Duodenal mucosa (tissue), 2 donors: Measurements from ENCODE around the gene ERBB4.

Source experiments
- H3K27ac ChIP-seq: one replicate; pipeline ENCODE4 v1.7.0; 2013; ENCODE audit warnings: low read depth, low read length
- H3K27me3 ChIP-seq, 2 donors: one replicate each; pipeline ENCODE4 v1.7.0; 2013; ENCODE audit warnings: low read length in 2 of 2, control low read depth in 1 of 2; ENCODE audit not compliant: insufficient read depth in 2 of 2, control insufficient read depth in 1 of 2
- H3K36me3 ChIP-seq, 2 donors: one replicate each; pipeline ENCODE4 v1.7.0; 2013; ENCODE audit warnings: low read length in 2 of 2, control low read depth in 1 of 2; ENCODE audit not compliant: insufficient read depth in 2 of 2, control insufficient read depth in 1 of 2
- H3K4me1 ChIP-seq, 2 donors: one replicate each; pipeline ENCODE4 v1.7.0; 2013; ENCODE audit warnings: low read length in 2 of 2, control low read depth in 1 of 2; ENCODE audit not compliant: insufficient read depth in 2 of 2, control insufficient read depth in 1 of 2
- H3K4me3 ChIP-seq, 2 donors: one replicate each; pipeline ENCODE4 v1.7.0; 2013; ENCODE audit warnings: low read length in 2 of 2, low read depth in 1 of 2
- H3K9ac ChIP-seq, 2 donors: one replicate each; pipeline ENCODE4 v1.7.0; 2013; ENCODE audit warnings: low read length in 2 of 2, low read depth in 1 of 2
- H3K9me3 ChIP-seq, 2 donors: one replicate each; pipeline ENCODE4 v1.7.0; 2013; ENCODE audit warnings: low read length in 2 of 2, control low read depth in 1 of 2; ENCODE audit not compliant: control insufficient read depth in 1 of 2

ERBB4 gene

DNA sequence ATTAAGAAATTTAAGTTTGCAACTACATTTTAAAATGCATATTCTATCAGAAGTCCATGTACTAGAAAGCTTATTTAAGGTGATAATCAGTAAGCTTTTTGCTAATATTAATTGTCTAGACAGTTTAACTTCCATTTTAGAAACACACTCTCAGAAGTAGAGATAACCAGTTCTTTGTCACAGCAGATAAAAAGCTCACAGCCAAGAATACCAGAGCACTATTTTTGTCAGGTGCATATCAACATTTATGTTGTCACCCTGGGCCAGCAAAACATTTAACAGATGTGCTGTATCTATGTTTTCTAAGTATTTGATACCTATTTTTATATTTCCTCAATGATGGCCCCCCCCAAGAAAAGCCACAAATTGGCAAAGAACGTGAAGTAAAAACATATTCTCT, 192.6 kb downstream of the ERBB4 start:
- no peaks in the 10 kb centered on the region for H3K9me3 ChIP-seq
- no peak overlapping the region for H3K9ac ChIP-seq
- H3K4me3 ChIP-seq, result no peak overlapping the region
- H3K27ac ChIP-seq, result no peak overlapping the region
- no peaks in the 10 kb centered on the region for H3K27me3 ChIP-seq
- no peaks in the 10 kb centered on the region for H3K36me3 ChIP-seq
- H3K4me1 ChIP-seq, result no peaks in the 10 kb centered on the region

DNA sequence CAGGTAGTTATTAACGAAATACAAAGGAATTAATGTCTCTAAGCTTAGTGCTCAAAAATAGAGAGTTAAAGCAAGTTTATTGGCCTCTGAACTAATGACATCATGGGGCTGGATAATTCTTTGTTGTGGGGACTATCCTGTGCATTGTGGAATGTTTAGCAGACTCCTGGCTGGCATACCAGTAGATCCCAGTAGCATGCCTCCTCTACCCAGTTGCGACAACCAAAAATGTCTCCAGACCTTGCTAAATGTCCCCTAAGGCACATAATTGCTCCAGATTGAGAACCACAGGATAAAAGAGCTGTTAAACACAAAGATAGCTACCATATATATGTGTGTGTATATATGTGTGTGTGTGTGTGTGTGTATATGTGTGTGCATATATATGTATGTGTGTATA, 194.5 kb downstream of the ERBB4 start:
- no peaks in the 10 kb centered on the region for H3K9me3 ChIP-seq
- H3K27ac ChIP-seq, result no peak overlapping the region
- no peaks in the 10 kb centered on the region for H3K4me1 ChIP-seq
- no peaks in the 10 kb centered on the region for H3K36me3 ChIP-seq
- no peak overlapping the region for H3K4me3 ChIP-seq
- H3K9ac ChIP-seq, result no peak overlapping the region
- no peaks in the 10 kb centered on the region for H3K27me3 ChIP-seq

DNA sequence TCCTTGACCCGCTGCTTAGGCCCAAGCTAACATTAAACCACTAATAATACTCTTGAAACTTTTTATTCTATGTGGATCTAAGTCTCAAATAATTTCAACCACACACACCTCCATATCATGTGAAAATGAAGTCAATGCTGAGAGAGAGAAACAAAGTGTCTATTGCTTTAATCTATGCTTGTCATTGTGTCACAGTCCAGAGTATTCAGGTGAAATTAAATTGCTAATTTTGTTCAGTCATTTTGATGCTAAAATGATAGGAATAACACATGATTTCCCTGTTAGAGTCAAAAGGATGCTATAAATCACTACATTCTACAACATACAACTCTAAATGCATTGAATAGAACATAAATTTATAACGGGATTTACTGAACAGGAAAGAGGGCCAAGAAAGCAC, 195.4 kb downstream of the ERBB4 start:
- Histone ChIP-seq H3K4me1 (no peaks in the 10 kb centered on the region), H3K27me3 (no peaks in the 10 kb centered on the region), H3K36me3 (no peaks in the 10 kb centered on the region), H3K9ac (no peak overlapping the region), H3K4me3 (no peak overlapping the region), H3K9me3 (no peaks in the 10 kb centered on the region), H3K27ac (no peak overlapping the region)

DNA sequence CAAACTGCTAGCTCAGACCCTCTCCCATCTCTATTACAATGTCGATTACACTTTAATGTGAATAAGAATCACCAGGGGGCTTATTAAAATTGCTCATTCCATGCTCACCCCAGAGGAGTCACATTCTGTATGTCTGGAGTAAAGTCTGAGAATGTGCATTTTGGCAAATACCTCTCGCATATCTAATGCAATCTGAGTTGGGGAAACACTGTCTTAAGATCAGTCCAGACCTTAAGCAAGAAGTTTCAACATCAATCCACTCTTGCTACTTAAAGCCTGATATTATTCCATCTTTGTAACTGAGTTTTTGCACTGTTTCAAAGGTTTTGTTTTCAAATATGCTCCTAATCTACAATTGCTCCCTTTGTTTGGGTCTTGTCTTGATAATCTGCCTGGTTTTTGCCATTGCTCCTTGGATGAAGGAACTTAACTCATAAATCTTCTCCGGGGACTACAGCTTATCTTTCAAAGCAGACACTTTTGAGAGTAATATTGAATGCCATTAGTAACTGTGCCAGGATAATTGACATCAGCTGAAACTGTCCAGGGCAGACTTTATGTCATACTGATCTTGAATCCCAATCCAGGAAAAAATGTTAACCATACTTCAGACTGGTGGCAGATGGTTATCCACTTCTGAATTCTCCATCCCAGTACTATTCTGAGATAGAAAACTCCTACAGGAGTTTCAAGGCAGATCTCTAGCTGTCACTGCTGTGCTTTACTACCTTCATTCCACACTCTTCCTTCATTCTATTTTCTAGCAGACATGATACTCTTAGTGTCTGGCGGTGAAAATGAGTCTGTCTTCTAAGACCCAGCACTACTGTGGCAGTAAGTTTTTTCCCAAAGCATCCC, 200.9 kb downstream of the ERBB4 start:
- no peaks in the 10 kb centered on the region for H3K9me3 ChIP-seq
- no peaks in the 10 kb centered on the region for H3K4me1 ChIP-seq
- H3K36me3 ChIP-seq, result no peaks in the 10 kb centered on the region
- no peaks in the 10 kb centered on the region for H3K27me3 ChIP-seq
- H3K4me3 ChIP-seq, result no peak overlapping the region
- no peak overlapping the region for H3K27ac ChIP-seq
- H3K9ac ChIP-seq, result no peak overlapping the region

DNA sequence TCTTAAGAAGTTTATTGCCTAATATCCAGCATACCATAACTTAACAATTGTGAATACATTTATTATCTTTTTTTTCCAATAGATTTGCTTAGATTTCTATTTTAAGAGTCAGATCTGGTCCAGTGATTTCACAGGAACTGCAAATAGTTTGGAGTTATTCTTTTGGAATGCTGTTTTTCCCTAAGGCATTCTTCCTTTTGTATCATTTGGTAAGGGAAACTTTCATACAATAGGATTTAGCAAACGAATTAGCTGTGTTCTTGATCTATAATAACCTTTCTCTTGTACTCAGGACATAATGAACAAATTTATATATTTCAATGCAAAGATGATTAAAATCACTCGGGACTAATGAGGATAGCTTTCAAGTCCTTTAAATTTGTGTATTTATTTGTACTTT, 201.6 kb downstream of the ERBB4 start:
- H3K4me1 ChIP-seq, result no peaks in the 10 kb centered on the region
- no peak overlapping the region for H3K27ac ChIP-seq
- H3K4me3 ChIP-seq, result no peak overlapping the region
- H3K27me3 ChIP-seq, result no peaks in the 10 kb centered on the region
- no peak overlapping the region for H3K9ac ChIP-seq
- no peaks in the 10 kb centered on the region for H3K36me3 ChIP-seq
- H3K9me3 ChIP-seq, result no peaks in the 10 kb centered on the region

- H3K4me3 ChIP-seq, result no peak overlapping the region
- no peaks in the 10 kb centered on the region for H3K27me3 ChIP-seq
- H3K4me1 ChIP-seq, result no peaks in the 10 kb centered on the region
- H3K9me3 ChIP-seq, result no peaks in the 10 kb centered on the region
- H3K9ac ChIP-seq, result no peak overlapping the region
- no peak overlapping the region for H3K27ac ChIP-seq
- no peaks in the 10 kb centered on the region for H3K36me3 ChIP-seq
These were observed 208.3 kb downstream of the ERBB4 start for GRCh38 chr2:212330263-212330662.

GRCh38 chr2:212328712-212329496, 209.7 kb downstream of the ERBB4 start:
- Histone ChIP-seq H3K27me3 (no peaks in the 10 kb centered on the region), H3K36me3 (no peaks in the 10 kb centered on the region), H3K9ac (no peak overlapping the region), H3K27ac (no peak overlapping the region), H3K9me3 (no peaks in the 10 kb centered on the region), H3K4me1 (no peaks in the 10 kb centered on the region), H3K4me3 (no peak overlapping the region)

DNA sequence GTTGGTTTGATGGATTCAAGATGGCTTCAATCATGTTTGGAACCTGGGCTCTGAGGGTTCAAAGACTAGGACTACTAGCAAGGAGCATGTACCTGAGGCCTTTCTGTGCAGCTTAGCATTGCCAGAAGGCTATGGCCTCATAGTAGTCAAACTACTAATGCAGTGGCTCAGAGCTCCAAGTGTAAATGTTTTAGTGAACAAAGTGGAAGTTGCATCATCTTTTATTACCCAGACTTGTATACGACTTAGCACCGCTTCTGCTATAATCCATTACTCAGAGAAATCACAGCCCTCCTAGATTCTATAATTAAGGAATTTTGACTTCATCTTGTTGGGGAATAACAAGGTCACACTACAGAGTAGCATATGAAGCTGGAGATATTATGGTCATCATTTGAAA, 210.5 kb downstream of the ERBB4 start:
- Histone ChIP-seq H3K9me3 (no peaks in the 10 kb centered on the region), H3K4me1 (no peaks in the 10 kb centered on the region), H3K4me3 (no peak overlapping the region), H3K27ac (no peak overlapping the region), H3K27me3 (no peaks in the 10 kb centered on the region), H3K36me3 (no peaks in the 10 kb centered on the region), H3K9ac (no peak overlapping the region)

- H3K4me3 ChIP-seq, result no peak overlapping the region
- no peaks in the 10 kb centered on the region for H3K4me1 ChIP-seq
- no peak overlapping the region for H3K27ac ChIP-seq
- H3K36me3 ChIP-seq, result no peaks in the 10 kb centered on the region
- H3K9ac ChIP-seq, result no peak overlapping the region
- H3K27me3 ChIP-seq, result no peaks in the 10 kb centered on the region
- H3K9me3 ChIP-seq, result no peaks in the 10 kb centered on the region
These were observed 211.3 kb downstream of the ERBB4 start for GRCh38 chr2:212327171-212327809.

GRCh38 chr2:212318636-212319035, 220.0 kb downstream of the ERBB4 start:
- Histone ChIP-seq H3K4me1 (no peaks in the 10 kb centered on the region), H3K27ac (no peak overlapping the region), H3K9ac (no peak overlapping the region), H3K9me3 (no peaks in the 10 kb centered on the region), H3K4me3 (no peak overlapping the region), H3K27me3 (no peaks in the 10 kb centered on the region), H3K36me3 (no peaks in the 10 kb centered on the region)
